ENCODE measurements around the gene BOLA2B. TPM values are rescaled to one million over a fixed set of nuclear protein-coding genes. Genes with fewer than 3 reads are reported as not detected.

Gene BOLA2B
- polyA plus RNA-seq, 1 of the 3 experiments (the other 2 are of a cell fraction), result 726 TPM

DNA sequence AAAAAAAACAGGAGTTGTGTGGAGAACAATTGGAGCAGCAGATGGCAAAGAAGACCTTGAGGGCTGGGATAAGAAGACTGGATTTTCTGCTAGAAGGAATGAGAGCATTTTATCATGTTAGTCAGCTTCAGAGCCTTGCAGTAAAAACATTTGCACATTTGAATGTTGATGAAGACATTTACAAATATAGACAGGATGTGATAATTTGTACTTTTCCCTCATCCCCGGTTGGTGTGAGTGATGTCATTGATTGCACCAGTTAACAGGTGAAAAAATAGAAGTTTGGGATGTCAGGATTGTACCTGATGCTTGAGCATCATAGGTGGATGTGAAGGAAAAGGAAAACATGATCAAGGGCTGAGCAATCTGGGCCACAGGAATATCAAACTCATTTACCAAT lies 47.8 kb downstream of the BOLA2B start:
- H3K9me2 ChIP-seq, result no peaks in the 10 kb centered on the region
- no peaks in the 10 kb centered on the region for H4K20me1 ChIP-seq (ENCODE audit: insufficient read depth)
- no peak for DNase-seq
- no peaks in the 10 kb centered on the region for H3K27me3 ChIP-seq (ENCODE audit: insufficient read depth)
- ChIA-PET CTCF (no interaction called here), POLR2A (no interaction called here)
- H3K79me2 ChIP-seq (ENCODE audit: insufficient read depth), result no peaks in the 10 kb centered on the region
- H3K27ac ChIP-seq (ENCODE audit: low read depth in 2 of 2, low read length in 1 of 2), result no peak overlapping the region
- H3F3A ChIP-seq (replicated peaks; ENCODE audit: insufficient read depth), result no peaks in the 10 kb centered on the region
- no peak overlapping the region for H3K4me2 ChIP-seq
- no peaks in the 10 kb centered on the region; the same call in 1 of the 2 replicates for H3K9me3 ChIP-seq
- WGBS (ENCODE audit: low lambda C conversion rate), result 50% methylated on average over 1 of the region's 1 CpG
- H3K9ac ChIP-seq, result no peak overlapping the region
- H2AFZ ChIP-seq (ENCODE audit: low read depth), result no peak overlapping the region
- no peaks in the 10 kb centered on the region for H3K36me3 ChIP-seq (replicated peaks in 1 of 2; ENCODE audit: control insufficient read depth in 1 of 2, insufficient read depth in 2 of 2, low read length in 1 of 2)
- no peak for TF ChIP-seq RCOR1 (IDR thresholded peaks at IDR 0.05; ENCODE audit: low read length)
- H3K4me1 ChIP-seq (ENCODE audit: control insufficient read depth in 1 of 2, insufficient read depth in 2 of 2, low read depth in 1 of 2, low read length in 1 of 2), result no peaks in the 10 kb centered on the region
- H3K4me3 ChIP-seq (ENCODE audit: low read depth in 2 of 2, low read length in 1 of 2), result no peak overlapping the region

- WGBS (ENCODE audit: low lambda C conversion rate), result 36% methylated on average over 1 of the region's 1 CpG
- Histone ChIP-seq H3K9ac (no peak overlapping the region), H3F3A (replicated peaks; ENCODE audit: insufficient read depth) (no peaks in the 10 kb centered on the region), H3K27me3 (ENCODE audit: insufficient read depth) (no peaks in the 10 kb centered on the region), H3K4me2 (no peak overlapping the region), H3K4me3 (ENCODE audit: low read depth in 2 of 2, low read length in 1 of 2) (no peak overlapping the region), H3K27ac (ENCODE audit: low read depth in 2 of 2, low read length in 1 of 2) (no peak overlapping the region), H4K20me1 (ENCODE audit: insufficient read depth) (no peaks in the 10 kb centered on the region), H2AFZ (ENCODE audit: low read depth) (no peak overlapping the region), H3K36me3 (replicated peaks in 1 of 2; ENCODE audit: control insufficient read depth in 1 of 2, insufficient read depth in 2 of 2, low read length in 1 of 2) (no peaks in the 10 kb centered on the region), H3K4me1 (ENCODE audit: control insufficient read depth in 1 of 2, insufficient read depth in 2 of 2, low read depth in 1 of 2, low read length in 1 of 2) (no peaks in the 10 kb centered on the region), H3K9me2 (no peaks in the 10 kb centered on the region), H3K9me3 (no peaks in the 10 kb centered on the region; the same call in 1 of the 2 replicates), H3K79me2 (ENCODE audit: insufficient read depth) (no peaks in the 10 kb centered on the region)
- CTCF ChIA-PET, result no interaction called here
- no peak for TF ChIP-seq POLR2AphosphoS5 (IDR thresholded peaks at IDR 0.05; ENCODE audit: low read depth, low read length)
- TF ChIP-seq GATA2 (CRISPR knock-in tag; IDR thresholded peaks at IDR 0.05), result no peak
- no peak for TF ChIP-seq SIN3A (IDR thresholded peaks at IDR 0.05; ENCODE audit: borderline replicate concordance, low read depth, low read length)
- no peak for TF ChIP-seq RFX5 (IDR thresholded peaks at IDR 0.05; ENCODE audit: low read length)
- no peak for TF ChIP-seq ELF1 (IDR thresholded peaks at IDR 0.05)
- no peak for TF ChIP-seq SMC3 (IDR thresholded peaks at IDR 0.05; ENCODE audit: low read depth, low read length)
- no peak for TF ChIP-seq MAX (IDR thresholded peaks at IDR 0.05; ENCODE audit: low read depth)
- TF ChIP-seq PBX3 (IDR thresholded peaks at IDR 0.05), result no peak
- no peak for TF ChIP-seq USF1 (IDR thresholded peaks at IDR 0.05; ENCODE audit: borderline replicate concordance, low read depth)
- TF ChIP-seq MXI1 (IDR thresholded peaks at IDR 0.05; ENCODE audit: low read depth, low read length), result no peak
- TF ChIP-seq CTCF (IDR thresholded peaks at IDR 0.05), result no peak
- no peak for DNase-seq
- POLR2A ChIA-PET, result no interaction called here
Measured at GRCh38 chr16:30144917-30145316, 48.5 kb downstream of the BOLA2B start.

All from SK-N-SH (cell line).